NCI-H146 (cell line): Measurements from ENCODE around the gene RASSF10.

Experiments
- DNase-seq: peaks from one replicate; lab custom pipeline; 2025; lab: John Stamatoyannopoulos, UW

Gene RASSF10

GRCh38 chr11:13008625-13009475 lies at the start of gene RASSF10:
RASSF10 (plus strand) TSS chr11:13009316; CDS start chr11:13009577, 261 bp downstream.
- DNase-seq: peak; percentile 83

- DNase-seq: peak; percentile 34
Measured at GRCh38 chr11:12961615-12962014, 47.5 kb upstream of the RASSF10 start.

DNA sequence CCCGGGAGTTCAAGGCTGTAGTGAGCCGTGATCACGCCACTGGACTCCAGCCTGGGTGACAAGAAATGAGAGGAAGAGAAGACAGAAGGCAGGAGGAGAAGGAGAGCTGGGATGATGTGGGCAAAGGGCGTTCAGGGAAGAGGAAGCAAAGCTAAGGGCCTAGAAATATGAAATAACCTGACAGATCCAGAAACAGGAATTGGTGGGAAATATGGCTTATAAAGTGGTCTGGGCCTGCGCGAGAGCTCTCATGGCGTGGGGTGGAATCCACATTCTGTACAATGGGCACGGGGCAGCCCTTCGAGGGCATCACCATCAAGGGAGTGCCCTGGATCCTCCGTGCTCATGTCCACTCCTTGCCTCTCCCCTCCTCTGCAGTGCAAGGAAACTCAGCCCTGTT lies 46.8 kb upstream of the RASSF10 start:
- no peak for DNase-seq

GRCh38 chr11:12963051-12963450 lies 46.1 kb upstream of the RASSF10 start:
- DNase-seq: no peak

DNA sequence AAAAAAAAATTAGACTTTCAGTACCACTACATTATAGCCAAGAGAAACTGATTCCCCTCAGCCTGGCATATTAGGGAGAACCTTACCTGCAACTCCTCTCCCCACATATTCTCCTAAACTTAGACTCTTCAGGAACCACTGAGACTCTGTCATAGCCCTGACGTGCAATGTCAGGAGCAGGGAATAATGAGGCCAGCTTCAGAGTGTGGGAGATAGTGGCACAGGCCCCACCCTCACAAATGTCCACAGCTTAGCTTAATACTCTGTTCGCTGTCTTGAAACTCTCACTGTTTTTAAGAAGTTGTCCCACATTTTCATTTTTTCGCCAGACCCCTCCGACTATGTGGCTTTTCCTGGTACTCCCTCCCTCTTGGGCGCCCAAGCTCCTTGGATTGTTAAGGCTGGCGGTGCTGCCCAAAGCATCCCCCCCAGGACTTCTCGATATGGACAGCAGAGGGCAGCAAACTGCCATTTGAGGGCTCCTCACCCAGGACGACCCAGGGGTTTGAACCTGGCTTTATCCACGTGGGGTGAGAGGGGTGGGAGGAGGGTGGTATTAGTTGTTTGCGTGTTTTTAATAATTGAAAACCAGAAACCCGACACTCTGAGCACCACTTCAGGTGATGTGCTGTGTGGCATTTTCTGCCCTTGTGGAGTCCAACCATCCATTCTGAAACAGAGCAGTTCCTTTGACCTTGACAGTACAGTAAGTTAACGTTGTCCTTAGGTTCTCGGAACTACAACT lies 45.2 kb upstream of the RASSF10 start:
- peak; percentile 49 for DNase-seq

DNA sequence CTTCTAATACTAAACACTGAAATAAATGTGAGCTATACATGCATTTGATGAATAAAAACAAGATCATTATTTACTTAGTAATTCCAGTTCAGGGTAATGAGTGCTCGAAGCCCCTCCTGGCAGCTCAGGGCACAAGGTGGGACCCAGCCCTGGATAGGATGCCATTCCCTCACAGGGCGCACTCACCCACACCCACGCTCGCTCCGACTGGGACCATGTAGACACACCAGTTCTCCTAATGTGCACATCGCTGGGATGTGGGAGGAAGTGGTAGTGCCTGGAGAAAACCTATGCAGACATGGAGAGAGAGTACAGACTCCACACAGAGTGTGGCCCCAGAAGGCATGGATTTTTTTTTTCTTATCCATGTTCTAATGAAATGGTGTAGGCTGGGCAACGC lies 44.5 kb upstream of the RASSF10 start:
- DNase-seq: no peak

GRCh38 chr11:12966002-12966401 lies 43.1 kb upstream of the RASSF10 start:
- DNase-seq: no peak

- DNase-seq: no peak
Measured at GRCh38 chr11:12968101-12968500, 41.0 kb upstream of the RASSF10 start.

- no peak for DNase-seq
Measured at GRCh38 chr11:12968826-12969225, 40.3 kb upstream of the RASSF10 start.

DNA sequence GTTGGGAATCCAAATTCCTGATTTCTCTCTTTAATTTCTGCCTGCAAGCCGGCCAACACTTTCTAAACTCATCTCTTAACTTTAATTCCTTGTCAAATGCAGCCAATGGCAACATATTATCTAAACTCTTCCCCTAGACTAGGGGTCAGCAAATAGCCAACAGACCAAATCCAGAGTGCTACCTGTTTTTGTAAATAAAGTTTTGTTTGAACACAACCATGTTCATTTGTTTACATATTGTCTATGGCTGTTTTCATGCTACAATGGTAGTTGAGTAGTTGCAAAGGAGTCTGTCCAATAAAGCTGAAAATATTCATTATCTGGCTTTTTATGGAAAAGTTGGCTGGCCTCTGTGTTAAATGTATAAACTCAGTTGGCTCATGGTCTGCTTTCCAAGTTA lies 37.2 kb upstream of the RASSF10 start:
- DNase-seq: no peak

GRCh38 chr11:12973528-12974181 lies 35.5 kb upstream of the RASSF10 start:
- no peak for DNase-seq

- DNase-seq: no peak
Measured at GRCh38 chr11:12975195-12975594, 33.9 kb upstream of the RASSF10 start.

DNA sequence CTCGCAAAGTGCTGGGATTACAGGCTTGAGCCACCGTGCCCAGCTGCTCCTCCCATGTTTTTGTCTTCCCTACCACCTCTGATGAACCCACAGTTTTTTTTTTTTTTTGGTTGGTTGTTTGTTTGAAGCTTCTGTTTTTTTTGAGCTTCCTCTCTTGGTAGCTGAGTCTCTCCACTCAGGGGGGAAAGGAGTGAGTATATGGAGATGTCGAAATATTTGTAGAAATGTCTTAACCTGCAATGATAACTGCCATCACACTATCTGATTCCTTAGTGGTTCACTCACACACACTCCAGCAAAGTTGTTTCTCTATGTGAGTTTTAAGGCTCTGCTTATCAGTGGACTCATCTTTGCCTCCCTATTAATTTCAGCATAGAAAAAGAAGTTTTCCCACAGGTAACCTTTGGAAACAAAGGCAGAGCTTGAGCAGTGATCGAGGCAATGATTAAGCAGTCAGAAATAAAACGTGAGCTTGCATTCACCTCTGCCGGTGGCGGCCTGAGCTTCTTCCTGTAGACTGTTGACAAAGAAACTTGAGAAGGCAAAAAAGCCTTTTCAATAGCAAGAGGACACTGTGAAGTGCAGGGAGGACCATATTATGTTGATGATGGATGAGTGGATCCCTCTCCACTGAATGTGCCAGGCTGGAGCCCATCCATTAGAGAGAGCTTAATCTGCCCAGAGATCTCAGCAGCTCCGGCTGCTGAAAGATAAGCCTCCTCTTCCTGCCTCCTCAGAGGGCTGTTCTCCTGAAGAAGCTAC lies 29.0 kb upstream of the RASSF10 start:
- peak; percentile 78 for DNase-seq

DNA sequence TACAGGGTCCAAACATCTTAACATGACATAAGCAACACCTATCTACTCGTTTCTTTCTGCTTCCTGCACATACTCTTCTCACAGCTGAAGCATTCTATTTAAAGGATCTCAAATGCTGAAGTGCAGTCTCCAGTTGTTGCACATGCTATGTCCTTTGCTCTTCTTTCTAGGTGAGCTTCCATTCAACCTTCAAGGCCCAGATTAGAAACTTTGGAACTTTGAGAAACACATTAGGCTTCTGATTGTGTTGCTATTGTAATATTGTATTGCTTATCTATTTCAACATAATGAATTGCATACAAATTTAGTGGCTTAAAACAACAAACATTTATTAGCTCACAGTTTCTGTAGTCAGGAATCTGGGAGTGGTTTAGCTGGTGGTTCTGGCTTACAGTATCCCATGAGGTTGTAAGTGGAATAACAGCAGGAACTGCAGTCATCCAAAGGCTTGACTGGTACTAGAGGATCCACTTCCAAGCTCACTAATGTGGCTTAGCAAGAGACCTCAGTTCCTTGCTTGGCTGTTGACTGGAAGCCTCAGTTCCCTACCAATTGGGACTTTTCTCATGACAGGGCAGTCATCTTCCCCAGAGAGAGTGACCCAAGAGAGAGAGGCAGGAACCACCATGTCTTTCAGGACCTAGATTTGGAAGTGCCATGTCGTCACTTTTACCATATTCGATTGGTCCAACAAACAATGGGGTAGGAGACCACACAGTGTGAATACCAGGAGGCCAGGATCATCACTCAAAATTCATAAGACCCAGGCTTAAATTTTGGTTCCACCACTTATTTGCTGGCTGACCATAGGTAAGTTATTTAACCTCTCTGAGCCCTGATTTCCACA lies 27.2 kb upstream of the RASSF10 start:
- DNase-seq: no peak

DNA sequence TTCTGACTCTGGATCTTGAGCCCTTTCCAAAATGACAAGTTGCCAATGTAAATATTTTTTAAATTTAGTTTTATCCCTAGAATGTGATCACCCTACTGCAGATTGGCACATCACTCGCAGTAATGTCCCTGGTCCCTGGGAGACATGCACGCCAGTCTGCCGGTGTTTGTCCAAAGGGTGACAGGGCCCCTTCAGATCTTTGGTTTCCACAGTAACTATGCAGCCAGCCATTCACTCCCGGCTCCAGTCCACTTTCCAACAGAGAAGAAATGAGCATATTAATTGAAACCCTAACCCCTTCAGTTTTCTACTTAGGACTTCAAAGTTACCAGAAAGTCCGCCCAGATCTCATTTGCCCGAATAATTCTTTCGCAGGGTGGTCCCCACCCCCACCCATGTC lies 25.8 kb upstream of the RASSF10 start:
- peak; percentile 45 for DNase-seq

DNA sequence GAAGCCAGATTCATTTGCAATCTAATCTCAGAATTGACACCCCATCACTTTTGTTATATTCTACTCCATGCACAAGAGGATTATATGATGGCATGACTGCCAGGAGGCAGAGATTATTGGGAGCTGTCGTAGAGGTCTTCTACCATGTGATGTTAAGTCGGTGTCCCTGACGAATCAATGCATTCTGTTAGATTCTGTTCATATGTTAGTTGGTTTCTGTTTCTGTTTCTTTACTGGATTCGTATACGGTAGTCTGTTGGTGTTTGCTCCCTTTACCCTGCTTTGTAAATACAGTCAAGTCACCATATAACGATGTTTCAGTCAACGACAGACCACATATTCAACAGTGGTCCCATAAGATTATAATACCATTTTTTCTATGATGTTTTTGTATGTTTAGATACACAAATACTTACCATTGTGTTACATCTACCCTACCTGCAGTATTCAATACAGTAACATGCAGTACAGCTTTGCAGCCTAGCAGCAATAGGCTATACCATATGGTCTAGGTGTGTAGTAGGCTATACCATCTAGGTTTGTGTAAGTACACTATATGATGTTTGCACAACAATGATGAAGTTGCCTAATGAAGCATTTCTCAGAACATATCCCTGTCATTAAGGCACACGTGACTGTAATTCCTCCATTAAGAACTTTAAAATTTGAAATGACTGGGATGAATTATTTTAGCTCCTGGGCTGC lies 22.8 kb upstream of the RASSF10 start:
- no peak for DNase-seq

GRCh38 chr11:12989428-12990161 lies 19.5 kb upstream of the RASSF10 start:
- DNase-seq: no peak

DNA sequence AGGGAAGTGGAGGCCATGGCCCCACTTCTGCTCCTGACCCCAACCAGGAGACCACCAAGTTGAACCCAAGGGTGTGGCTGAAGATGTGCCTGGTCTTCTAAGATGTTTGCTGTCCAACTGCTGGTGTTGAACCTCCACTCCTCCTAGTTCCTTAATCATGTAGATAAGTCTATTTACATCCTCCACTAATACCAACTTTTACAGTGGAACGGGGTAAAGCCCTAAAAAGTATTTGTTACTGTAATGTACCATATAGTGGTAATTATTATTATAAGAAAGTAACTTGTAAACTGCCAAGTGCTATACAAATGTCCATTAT lies 19.0 kb upstream of the RASSF10 start:
- DNase-seq: no peak

DNA sequence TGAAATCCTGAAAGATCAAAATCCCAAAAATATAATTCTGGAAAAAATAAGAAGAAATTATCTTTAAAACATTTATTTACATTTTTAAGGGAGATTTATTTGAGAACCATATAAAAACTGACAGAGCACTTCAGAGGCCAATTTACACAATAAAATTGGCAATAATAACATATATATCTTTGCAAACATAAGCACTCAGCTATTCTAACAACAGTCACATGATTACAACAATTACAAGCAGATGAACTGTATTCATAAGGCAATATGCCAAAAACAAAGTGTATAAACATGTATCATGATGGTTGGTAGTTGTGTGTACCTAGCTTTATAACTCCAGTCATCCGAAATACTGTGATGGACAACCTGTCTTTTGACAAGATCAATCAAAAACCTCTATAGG lies 17.7 kb upstream of the RASSF10 start:
- no peak for DNase-seq

DNA sequence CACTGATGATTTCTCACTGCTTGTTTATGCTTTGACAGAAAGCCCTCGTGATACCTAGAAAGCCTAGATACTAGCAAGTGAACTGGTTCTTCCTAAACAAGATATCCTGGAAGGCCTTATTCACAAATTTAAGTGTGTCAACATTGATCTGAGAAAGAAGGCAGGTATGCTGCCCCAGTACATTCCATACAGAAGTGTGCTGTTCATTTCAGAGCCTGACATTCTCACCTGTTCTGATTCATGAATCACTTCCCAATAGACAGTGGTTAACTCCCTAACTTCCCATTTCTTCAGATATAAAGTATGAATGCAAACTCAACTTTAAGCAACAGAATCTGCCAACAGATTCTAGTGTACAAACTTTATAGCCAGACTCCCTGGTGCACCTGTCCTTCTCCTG lies 15.5 kb upstream of the RASSF10 start:
- DNase-seq: no peak
